HepG2 (cell line): ENCODE data around the gene PARP2. TPM values are rescaled to one million over a fixed set of nuclear protein-coding genes. Genes with fewer than 3 reads are reported as not detected.

ENCODE experiments used
- ATF6 ChIP-seq: sonication (generic); formaldehyde crosslinking; conservative IDR thresholded peaks from 2 replicates; pipeline ENCODE4 v1.4.0; 2020; ENCODE audit warnings: missing genetic modification reagents
- ATM ChIP-seq: fragments of 450-650 bp; IDR thresholded peaks from 2 replicates; pipeline ENCODE4 v1.7.1; 2017; ENCODE audit warnings: mild to moderate bottlenecking, borderline replicate concordance
- ERF ChIP-seq: IDR thresholded peaks from 2 replicates; pipeline ENCODE4 v1.6.1; 2018; ENCODE audit warnings: missing biosample characterization, missing genetic modification reagents
- FOXO1 ChIP-seq: sonication (generic); formaldehyde crosslinking; IDR thresholded peaks from 2 replicates; pipeline ENCODE4 v1.4.0; 2020; ENCODE audit warnings: missing genetic modification reagents
- HOXA5 ChIP-seq: sonication (generic); formaldehyde crosslinking; IDR thresholded peaks from 2 replicates; pipeline ENCODE4 v1.4.0; 2020; ENCODE audit warnings: missing genetic modification reagents
- NONO ChIP-seq, 2 experiments: fragments of 450-650 bp in 1 of 2; sonication (generic) in 1 of 2; formaldehyde crosslinking in 1 of 2; IDR thresholded peaks in 1 of 2; conservative IDR thresholded peaks in 1 of 2; 2 replicates each; pipeline versions ENCODE4 v1.6.1 to v1.8.0; 2017 to 2022; ENCODE audit warnings: mild to moderate bottlenecking in 1 of 2, missing genetic modification reagents in 1 of 2, moderate library complexity in 1 of 2
- PAXIP1 ChIP-seq: sonication (generic); formaldehyde crosslinking; conservative IDR thresholded peaks from 2 replicates; pipeline ENCODE4 v1.4.0; 2020; ENCODE audit warnings: mild to moderate bottlenecking, missing genetic modification reagents, moderate library complexity
- SIN3A ChIP-seq: IDR thresholded peaks from 2 replicates; pipeline ENCODE4 v1.6.1; 2011; ENCODE audit warnings: low read depth, mild to moderate bottlenecking, control low read depth, low read length, borderline replicate concordance
- ZKSCAN8 ChIP-seq: IDR thresholded peaks from 2 replicates; pipeline ENCODE4 v1.6.1; 2016; ENCODE audit warnings: borderline replicate concordance, missing genetic modification reagents, missing compliant biosample characterization
- ZNF264 ChIP-seq: sonication (generic); formaldehyde crosslinking; IDR thresholded peaks from 2 replicates; pipeline ENCODE4 v1.4.0; 2020; ENCODE audit warnings: missing genetic modification reagents
- ZNF691 ChIP-seq: sonication (generic); formaldehyde crosslinking; IDR thresholded peaks from 2 replicates; pipeline ENCODE4 v1.4.0; 2020; ENCODE audit warnings: missing genetic modification reagents, low read depth, mild to moderate bottlenecking, borderline replicate concordance
- ZNF788 ChIP-seq: sonication (generic); formaldehyde crosslinking; IDR thresholded peaks from 2 replicates; pipeline ENCODE4 v1.5.0; 2020; ENCODE audit warnings: mild to moderate bottlenecking, missing genetic modification reagents, borderline replicate concordance
- ZNF850 ChIP-seq: sonication (generic); formaldehyde crosslinking; conservative IDR thresholded peaks from 2 replicates; pipeline ENCODE4 v1.9.0; 2021; ENCODE audit warnings: mild to moderate bottlenecking, missing genetic modification reagents
- ZSCAN5A ChIP-seq: sonication (generic); formaldehyde crosslinking; IDR thresholded peaks from 2 replicates; pipeline ENCODE4 v1.8.0; 2022; ENCODE audit warnings: mild to moderate bottlenecking, missing genetic modification reagents, borderline replicate concordance
- ZZZ3 ChIP-seq: sonication (generic); formaldehyde crosslinking; IDR thresholded peaks from 2 replicates; pipeline ENCODE4 v1.4.0; 2020; ENCODE audit warnings: missing genetic modification reagents, mild to moderate bottlenecking, borderline replicate concordance
- polyA plus RNA-seq, 8 experiments: library from polyadenylated mRNA; depleted of rRNA in 3 of 8; stranded (reverse) in 7 of 8; unstranded in 1 of 8; fragments of >200 nt; fragmentation: Illumina TruSeq in 4 of 8; extraction: Trizol in 4 of 8; gene quantifications; 2 replicates each; pipeline versions ENCODE4 v1.2.1 to v1.2.3, GENCODE V29; 2011 to 2016; ENCODE audit warnings: low read depth in 4 of 8, missing spikeins in 1 of 8, mixed read lengths in 1 of 8; ENCODE audit not compliant: insufficient read depth in 1 of 8
- total RNA-seq, 5 experiments: library from RNA; depleted of rRNA; stranded (reverse); fragments of >200 nt; fragmentation: Illumina TruSeq; extraction: Trizol; gene quantifications; 2 replicates each; pipeline ENCODE4 v1.2.3, GENCODE V29; 2016; ENCODE audit warnings: low read depth in 1 of 5
- TF ChIP-seq, protein P1 (sequence below): sonication (generic); formaldehyde crosslinking; IDR thresholded peaks from 2 replicates; pipeline ENCODE4 v1.4.0; 2020; ENCODE audit warnings: missing genetic modification reagents
- TF ChIP-seq, protein P2 (sequence below): sonication (generic); formaldehyde crosslinking; IDR thresholded peaks from 2 replicates; pipeline ENCODE4 v1.4.0; 2020; ENCODE audit warnings: mild to moderate bottlenecking, low read depth, missing genetic modification reagents
- TF ChIP-seq, protein P3 (sequence below): sonication (generic); formaldehyde crosslinking; IDR thresholded peaks from 2 replicates; pipeline ENCODE4 v1.8.1; 2023; ENCODE audit warnings: mild to moderate bottlenecking, missing genetic modification reagents, borderline replicate concordance

The PARP2 gene
- total and polyA plus RNA-seq, 2 of the 13 experiments (the other 11 are each of a cell fraction or from before 2014, with no cell fraction given), result 37.3 to 38.4 TPM

GRCh38 chr14:20332431-20332787 lies 11.0 kb upstream of the PARP2 start (continued):
- TF ChIP-seq, protein P1, sequence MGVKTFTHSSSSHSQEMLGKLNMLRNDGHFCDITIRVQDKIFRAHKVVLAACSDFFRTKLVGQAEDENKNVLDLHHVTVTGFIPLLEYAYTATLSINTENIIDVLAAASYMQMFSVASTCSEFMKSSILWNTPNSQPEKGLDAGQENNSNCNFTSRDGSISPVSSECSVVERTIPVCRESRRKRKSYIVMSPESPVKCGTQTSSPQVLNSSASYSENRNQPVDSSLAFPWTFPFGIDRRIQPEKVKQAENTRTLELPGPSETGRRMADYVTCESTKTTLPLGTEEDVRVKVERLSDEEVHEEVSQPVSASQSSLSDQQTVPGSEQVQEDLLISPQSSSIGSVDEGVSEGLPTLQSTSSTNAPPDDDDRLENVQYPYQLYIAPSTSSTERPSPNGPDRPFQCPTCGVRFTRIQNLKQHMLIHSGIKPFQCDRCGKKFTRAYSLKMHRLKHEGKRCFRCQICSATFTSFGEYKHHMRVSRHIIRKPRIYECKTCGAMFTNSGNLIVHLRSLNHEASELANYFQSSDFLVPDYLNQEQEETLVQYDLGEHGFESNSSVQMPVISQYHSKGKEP (CRISPR knock-in tag), result no peak
- no peak for TF ChIP-seq ZZZ3 (CRISPR knock-in tag)
- TF ChIP-seq ZNF850, result no peak
- TF ChIP-seq ZNF788 (CRISPR knock-in tag), result no peak
- no peak for TF ChIP-seq ATM
- TF ChIP-seq ATF6, result no peak
- TF ChIP-seq FOXO1 (CRISPR knock-in tag), result no peak
- no peak for TF ChIP-seq ZSCAN5A (CRISPR knock-in tag)
- no peak for TF ChIP-seq ZNF691 (CRISPR knock-in tag)
- TF ChIP-seq PAXIP1 (CRISPR knock-in tag), result no peak
- peak; percentile 50; the same call in 1 of the 2 replicates for TF ChIP-seq SIN3A
- TF ChIP-seq, protein P2, sequence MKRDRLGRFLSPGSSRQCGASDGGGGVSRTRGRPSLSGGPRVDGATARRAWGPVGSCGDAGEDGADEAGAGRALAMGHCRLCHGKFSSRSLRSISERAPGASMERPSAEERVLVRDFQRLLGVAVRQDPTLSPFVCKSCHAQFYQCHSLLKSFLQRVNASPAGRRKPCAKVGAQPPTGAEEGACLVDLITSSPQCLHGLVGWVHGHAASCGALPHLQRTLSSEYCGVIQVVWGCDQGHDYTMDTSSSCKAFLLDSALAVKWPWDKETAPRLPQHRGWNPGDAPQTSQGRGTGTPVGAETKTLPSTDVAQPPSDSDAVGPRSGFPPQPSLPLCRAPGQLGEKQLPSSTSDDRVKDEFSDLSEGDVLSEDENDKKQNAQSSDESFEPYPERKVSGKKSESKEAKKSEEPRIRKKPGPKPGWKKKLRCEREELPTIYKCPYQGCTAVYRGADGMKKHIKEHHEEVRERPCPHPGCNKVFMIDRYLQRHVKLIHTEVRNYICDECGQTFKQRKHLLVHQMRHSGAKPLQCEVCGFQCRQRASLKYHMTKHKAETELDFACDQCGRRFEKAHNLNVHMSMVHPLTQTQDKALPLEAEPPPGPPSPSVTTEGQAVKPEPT, result no peak
- TF ChIP-seq, protein P3, sequence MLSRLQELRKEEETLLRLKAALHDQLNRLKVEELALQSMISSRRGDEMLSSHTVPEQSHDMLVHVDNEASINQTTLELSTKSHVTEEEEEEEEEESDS (CRISPR knock-in tag), result 0 out of 2 replicates have a peak, but pooled peaks have one; percentile 21
- peak; percentile 11; the same call in 1 of the 2 replicates for TF ChIP-seq ZKSCAN8 (CRISPR knock-in tag)
- TF ChIP-seq ZNF264 (CRISPR knock-in tag), result 0 out of 2 replicates have a peak, but pooled peaks have one; percentile 5
- TF ChIP-seq NONO (IDR thresholded peaks at IDR 0.05), result no peak
- TF ChIP-seq NONO (CRISPR knock-in tag; conservative IDR thresholded peaks at IDR 0.05), result no peak
- no peak for TF ChIP-seq HOXA5 (CRISPR knock-in tag)
- no peak for TF ChIP-seq ERF (CRISPR knock-in tag)
